ENCODE results near the gene SFMBT2. TPM values are rescaled to one million over a fixed set of nuclear protein-coding genes. Genes with fewer than 3 reads are reported as not detected.

Gene SFMBT2
- total RNA-seq, 1 experiment from 2014 or later: 41.5 TPM

- Histone ChIP-seq H3K36me3 (ENCODE audit: insufficient read depth, low read length) (peaks cover 95% of the 10 kb centered on the region), H2AFZ (ENCODE audit: low read length) (no peak overlapping the region), H3K27ac (ENCODE audit: low read length) (no peak overlapping the region), H3K4me3 (ENCODE audit: low read length) (no peak overlapping the region), H3K79me2 (ENCODE audit: low read length) (peaks cover 97% of the 10 kb centered on the region), H3K9ac (ENCODE audit: low read length) (no peak overlapping the region), H3K9me2 (replicated peaks; ENCODE audit: insufficient read depth, low read length) (no peaks in the 10 kb centered on the region; the same call in 1 of the 2 replicates), H4K20me1 (ENCODE audit: insufficient read depth, low read depth, low read length) (0 out of 2 replicates have a peak, but pooled peaks cover 4% of the 10 kb centered on the region), H3K9me3 (ENCODE audit: low read length) (no peaks in the 10 kb centered on the region), H3K27me3 (ENCODE audit: low read length) (no peaks in the 10 kb centered on the region), H3K4me1 (ENCODE audit: low read length) (no peaks in the 10 kb centered on the region), H3K4me2 (ENCODE audit: low read depth, low read length, poor library complexity, severe bottlenecking) (no peak overlapping the region)
- DNase-seq: no peak
Measured at GRCh38 chr10:7362471-7362870, 48.4 kb downstream of the SFMBT2 start.

GRCh38 chr10:7361316-7361715 lies 49.5 kb downstream of the SFMBT2 start:
- Histone ChIP-seq H3K9me2 (replicated peaks; ENCODE audit: insufficient read depth, low read length) (no peaks in the 10 kb centered on the region; the same call in 1 of the 2 replicates), H3K79me2 (ENCODE audit: low read length) (peaks cover 97% of the 10 kb centered on the region), H2AFZ (ENCODE audit: low read length) (no peak overlapping the region), H3K27ac (ENCODE audit: low read length) (no peak overlapping the region), H3K27me3 (ENCODE audit: low read length) (no peaks in the 10 kb centered on the region), H3K4me2 (ENCODE audit: low read depth, low read length, poor library complexity, severe bottlenecking) (no peak overlapping the region), H3K36me3 (ENCODE audit: insufficient read depth, low read length) (peaks cover 91% of the 10 kb centered on the region), H4K20me1 (ENCODE audit: insufficient read depth, low read depth, low read length) (0 out of 2 replicates have a peak, but pooled peaks cover 4% of the 10 kb centered on the region), H3K9me3 (ENCODE audit: low read length) (no peaks in the 10 kb centered on the region), H3K4me3 (ENCODE audit: low read length) (no peak overlapping the region), H3K4me1 (ENCODE audit: low read length) (no peaks in the 10 kb centered on the region), H3K9ac (ENCODE audit: low read length) (no peak overlapping the region)
- DNase-seq: no peak

- H3K4me2 ChIP-seq (ENCODE audit: low read depth, low read length, poor library complexity, severe bottlenecking): no peak overlapping the region
- H3K9ac ChIP-seq (ENCODE audit: low read length): no peak overlapping the region
- no peaks in the 10 kb centered on the region for H3K9me3 ChIP-seq (ENCODE audit: low read length)
- H3K27ac ChIP-seq (ENCODE audit: low read length): no peak overlapping the region
- no peak overlapping the region for H3K4me3 ChIP-seq (ENCODE audit: low read length)
- no peaks in the 10 kb centered on the region; the same call in 1 of the 2 replicates for H3K9me2 ChIP-seq (replicated peaks; ENCODE audit: insufficient read depth, low read length)
- H3K4me1 ChIP-seq (ENCODE audit: low read length): no peaks in the 10 kb centered on the region
- H2AFZ ChIP-seq (ENCODE audit: low read length): no peak overlapping the region
- no peaks in the 10 kb centered on the region for H4K20me1 ChIP-seq (ENCODE audit: insufficient read depth, low read depth, low read length)
- peaks cover 83% of the 10 kb centered on the region for H3K36me3 ChIP-seq (ENCODE audit: insufficient read depth, low read length)
- H3K27me3 ChIP-seq (ENCODE audit: low read length): no peaks in the 10 kb centered on the region
- no peak for DNase-seq
- peaks cover 97% of the 10 kb centered on the region for H3K79me2 ChIP-seq (ENCODE audit: low read length)
Measured at GRCh38 chr10:7359954-7360353, 50.9 kb downstream of the SFMBT2 start.

- no peak for DNase-seq
- Histone ChIP-seq H3K27ac (ENCODE audit: low read length) (no peak overlapping the region), H3K9ac (ENCODE audit: low read length) (no peak overlapping the region), H2AFZ (ENCODE audit: low read length) (no peak overlapping the region), H3K27me3 (ENCODE audit: low read length) (no peaks in the 10 kb centered on the region), H3K9me3 (ENCODE audit: low read length) (no peaks in the 10 kb centered on the region), H3K4me3 (ENCODE audit: low read length) (no peak overlapping the region), H3K4me1 (ENCODE audit: low read length) (no peaks in the 10 kb centered on the region), H3K79me2 (ENCODE audit: low read length) (peaks cover 97% of the 10 kb centered on the region), H3K9me2 (replicated peaks; ENCODE audit: insufficient read depth, low read length) (no peaks in the 10 kb centered on the region; the same call in 1 of the 2 replicates), H4K20me1 (ENCODE audit: insufficient read depth, low read depth, low read length) (no peaks in the 10 kb centered on the region), H3K4me2 (ENCODE audit: low read depth, low read length, poor library complexity, severe bottlenecking) (no peak overlapping the region), H3K36me3 (ENCODE audit: insufficient read depth, low read length) (peaks cover 83% of the 10 kb centered on the region)
Measured at GRCh38 chr10:7359356-7359755, 51.5 kb downstream of the SFMBT2 start.

- H3K36me3 ChIP-seq (ENCODE audit: insufficient read depth, low read length): peaks cover 70% of the 10 kb centered on the region
- no peak overlapping the region for H2AFZ ChIP-seq (ENCODE audit: low read length)
- no peaks in the 10 kb centered on the region for H3K27me3 ChIP-seq (ENCODE audit: low read length)
- H4K20me1 ChIP-seq (ENCODE audit: insufficient read depth, low read depth, low read length): no peaks in the 10 kb centered on the region
- H3K9me2 ChIP-seq (replicated peaks; ENCODE audit: insufficient read depth, low read length): no peaks in the 10 kb centered on the region; the same call in 1 of the 2 replicates
- H3K4me3 ChIP-seq (ENCODE audit: low read length): no peak overlapping the region
- no peak overlapping the region for H3K9ac ChIP-seq (ENCODE audit: low read length)
- no peak overlapping the region for H3K27ac ChIP-seq (ENCODE audit: low read length)
- H3K4me2 ChIP-seq (ENCODE audit: low read depth, low read length, poor library complexity, severe bottlenecking): no peak overlapping the region
- peaks cover 94% of the 10 kb centered on the region for H3K79me2 ChIP-seq (ENCODE audit: low read length)
- no peak for DNase-seq
- H3K9me3 ChIP-seq (ENCODE audit: low read length): no peaks in the 10 kb centered on the region
- no peaks in the 10 kb centered on the region for H3K4me1 ChIP-seq (ENCODE audit: low read length)
Measured at GRCh38 chr10:7357193-7357592, 53.6 kb downstream of the SFMBT2 start.

- Histone ChIP-seq H3K4me2 (ENCODE audit: low read depth, low read length, poor library complexity, severe bottlenecking) (no peak overlapping the region), H4K20me1 (ENCODE audit: insufficient read depth, low read depth, low read length) (no peaks in the 10 kb centered on the region), H3K36me3 (ENCODE audit: insufficient read depth, low read length) (peaks cover 65% of the 10 kb centered on the region), H3K9ac (ENCODE audit: low read length) (no peak overlapping the region), H3K9me2 (replicated peaks; ENCODE audit: insufficient read depth, low read length) (no peaks in the 10 kb centered on the region; the same call in 1 of the 2 replicates), H3K4me3 (ENCODE audit: low read length) (no peak overlapping the region), H2AFZ (ENCODE audit: low read length) (no peak overlapping the region), H3K27ac (ENCODE audit: low read length) (no peak overlapping the region), H3K4me1 (ENCODE audit: low read length) (no peaks in the 10 kb centered on the region), H3K27me3 (ENCODE audit: low read length) (no peaks in the 10 kb centered on the region), H3K79me2 (ENCODE audit: low read length) (peaks cover 94% of the 10 kb centered on the region), H3K9me3 (ENCODE audit: low read length) (no peaks in the 10 kb centered on the region)
- DNase-seq: no peak
Measured at GRCh38 chr10:7354330-7355047, 56.3 kb downstream of the SFMBT2 start.

GRCh38 chr10:7351894-7352293 lies 58.9 kb downstream of the SFMBT2 start:
- H3K9me2 ChIP-seq (replicated peaks; ENCODE audit: insufficient read depth, low read length): no peaks in the 10 kb centered on the region
- peaks cover 91% of the 10 kb centered on the region for H3K79me2 ChIP-seq (ENCODE audit: low read length)
- H3K27ac ChIP-seq (ENCODE audit: low read length): no peak overlapping the region
- no peak overlapping the region for H3K4me3 ChIP-seq (ENCODE audit: low read length)
- no peak overlapping the region for H2AFZ ChIP-seq (ENCODE audit: low read length)
- H3K9ac ChIP-seq (ENCODE audit: low read length): no peak overlapping the region
- no peaks in the 10 kb centered on the region for H3K27me3 ChIP-seq (ENCODE audit: low read length)
- H3K9me3 ChIP-seq (ENCODE audit: low read length): no peaks in the 10 kb centered on the region
- H4K20me1 ChIP-seq (ENCODE audit: insufficient read depth, low read depth, low read length): no peaks in the 10 kb centered on the region
- H3K36me3 ChIP-seq (ENCODE audit: insufficient read depth, low read length): peaks cover 54% of the 10 kb centered on the region
- no peak overlapping the region for H3K4me2 ChIP-seq (ENCODE audit: low read depth, low read length, poor library complexity, severe bottlenecking)
- no peak for DNase-seq
- no peaks in the 10 kb centered on the region; the same call in none of the 2 replicates for H3K4me1 ChIP-seq (ENCODE audit: low read length)

- Histone ChIP-seq H3K9me2 (replicated peaks; ENCODE audit: insufficient read depth, low read length) (no peaks in the 10 kb centered on the region), H3K79me2 (ENCODE audit: low read length) (peaks cover 89% of the 10 kb centered on the region), H3K4me1 (ENCODE audit: low read length) (peaks cover 4% of the 10 kb centered on the region), H3K27ac (ENCODE audit: low read length) (no peak overlapping the region), H3K36me3 (ENCODE audit: insufficient read depth, low read length) (peaks cover 55% of the 10 kb centered on the region), H3K9ac (ENCODE audit: low read length) (no peak overlapping the region), H3K27me3 (ENCODE audit: low read length) (no peaks in the 10 kb centered on the region), H3K4me2 (ENCODE audit: low read depth, low read length, poor library complexity, severe bottlenecking) (no peak overlapping the region), H4K20me1 (ENCODE audit: insufficient read depth, low read depth, low read length) (no peaks in the 10 kb centered on the region), H3K9me3 (ENCODE audit: low read length) (no peaks in the 10 kb centered on the region), H2AFZ (ENCODE audit: low read length) (no peak overlapping the region), H3K4me3 (ENCODE audit: low read length) (no peak overlapping the region)
- no peak for DNase-seq
Measured at GRCh38 chr10:7350541-7351195, 60.2 kb downstream of the SFMBT2 start.
